GM18861 (cell line): ENCODE results near the gene PDGFRB.

Source experiments
- ATAC-seq: cut with Tn5 transposase; IDR thresholded peaks from one replicate; pipeline ENCODE4 v1.9.1; 2021; ENCODE audit not compliant: unreplicated experiment

PDGFRB gene

DNA sequence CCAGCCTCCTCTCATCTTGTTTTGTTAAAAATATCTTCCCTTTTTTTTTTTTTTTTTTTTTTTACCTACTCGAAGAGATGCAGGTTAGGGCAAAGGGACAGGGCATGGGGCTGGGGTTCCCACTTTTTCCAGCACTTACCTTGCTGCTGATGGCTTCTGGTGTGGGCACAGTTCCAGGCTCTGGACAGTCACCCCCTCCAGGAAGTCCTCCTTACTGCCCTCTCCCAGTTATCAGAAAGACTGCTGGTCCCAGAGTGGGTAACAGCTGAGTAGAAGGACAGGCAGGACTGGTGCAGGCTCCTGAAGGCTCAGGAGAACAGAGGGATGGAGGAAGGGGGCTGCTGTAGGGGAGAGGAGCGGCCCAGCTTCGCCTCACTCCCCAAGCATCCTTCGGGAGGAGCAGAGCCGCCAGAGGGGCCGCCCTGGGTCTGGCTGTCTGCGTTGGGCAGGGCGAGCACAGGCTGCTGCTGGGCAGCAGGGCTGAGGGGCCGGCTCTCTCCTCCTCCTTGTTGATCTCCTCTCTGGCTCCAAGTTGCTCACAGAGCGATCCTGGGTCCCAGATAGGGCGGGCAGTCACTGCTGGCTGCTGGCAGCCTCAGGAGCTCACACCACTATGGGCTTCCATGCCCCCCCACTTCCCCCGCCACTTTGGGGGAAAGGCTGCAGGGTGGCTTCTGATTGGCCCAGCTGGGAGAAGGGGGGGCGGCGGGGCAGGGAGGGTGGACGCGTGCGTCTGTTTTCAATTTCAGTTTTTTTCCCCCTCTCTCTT is at the start of gene PDGFRB:
PDGFRB (minus strand) TSS at position 588 of the 769 bp plus-strand sequence. CDS start 18,798 bp downstream, outside the sequence.
- ATAC-seq: no peak

DNA sequence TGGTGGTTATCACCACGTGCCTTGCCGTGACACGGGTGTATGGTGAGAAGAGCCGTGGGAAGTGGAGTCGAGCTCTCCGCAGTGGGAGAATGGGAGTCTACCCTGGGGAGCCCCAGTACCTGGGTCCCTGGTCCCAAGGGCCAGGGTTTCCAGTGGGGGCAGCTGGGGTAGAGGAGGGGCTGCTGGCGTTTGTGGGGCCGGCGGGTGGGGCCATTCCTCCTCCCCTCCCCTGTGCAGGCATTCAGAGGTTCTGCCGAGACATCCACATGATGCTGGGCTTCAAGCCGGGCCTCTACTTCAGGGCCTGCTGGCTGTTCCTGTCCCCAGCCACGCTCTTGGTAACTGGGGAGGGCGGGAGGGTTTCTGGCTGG is 48.9 kb upstream of the PDGFRB start:
- ATAC-seq: no peak

DNA sequence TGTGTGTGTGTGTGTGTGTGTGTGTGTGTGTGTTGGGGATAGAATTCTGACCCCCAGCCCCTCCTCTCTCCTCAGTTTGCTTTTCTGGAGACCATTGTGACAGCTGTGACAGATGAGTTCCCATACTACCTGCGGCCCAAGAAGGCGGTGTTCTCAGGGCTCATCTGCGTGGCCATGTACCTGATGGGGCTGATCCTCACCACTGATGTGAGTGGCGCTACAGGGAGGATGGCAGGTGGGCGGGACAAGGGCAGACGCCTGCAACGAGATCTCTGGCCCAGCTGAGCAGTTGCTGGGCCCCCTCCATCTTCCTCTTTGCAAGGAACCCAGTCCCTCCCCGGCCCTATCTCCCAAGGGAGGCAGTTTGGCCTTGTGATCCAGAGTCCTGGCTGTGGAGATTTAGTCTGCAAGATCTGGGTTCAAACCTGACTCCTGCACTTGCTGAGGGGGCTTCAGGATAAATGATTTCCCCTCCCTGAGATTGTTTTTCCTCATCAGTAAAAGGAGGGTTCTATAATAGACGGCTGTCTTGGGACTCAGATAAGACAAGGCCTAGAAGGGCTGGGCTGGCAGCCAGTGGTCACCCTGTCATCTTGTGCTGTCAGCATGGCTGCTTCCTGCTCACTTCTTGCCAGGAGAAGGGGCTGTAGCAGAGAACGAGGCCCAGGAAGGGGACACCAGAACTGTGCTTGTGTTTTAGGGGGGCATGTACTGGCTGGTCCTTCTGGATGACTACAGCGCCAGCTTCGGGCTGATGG is 48.4 kb upstream of the PDGFRB start:
- ATAC-seq: no peak

DNA sequence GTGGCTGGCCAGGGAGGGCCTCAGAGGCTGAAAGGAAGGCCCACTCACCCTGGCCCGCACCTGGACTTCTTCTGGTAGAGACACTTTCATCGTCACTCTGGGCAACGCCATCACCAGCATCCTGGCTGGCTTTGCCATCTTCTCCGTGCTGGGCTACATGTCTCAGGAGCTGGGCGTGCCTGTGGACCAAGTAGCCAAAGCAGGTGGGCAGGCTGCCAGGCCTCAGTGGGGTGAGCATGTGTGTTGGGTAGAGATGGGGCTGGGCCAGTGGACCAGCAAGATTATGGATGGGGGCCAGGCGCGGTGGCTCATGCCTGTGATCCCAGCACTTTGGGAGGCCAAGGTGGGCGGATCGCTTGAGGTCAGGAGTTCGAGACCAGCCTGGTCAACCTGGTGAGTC is 46.9 kb upstream of the PDGFRB start:
- ATAC-seq: no peak

DNA sequence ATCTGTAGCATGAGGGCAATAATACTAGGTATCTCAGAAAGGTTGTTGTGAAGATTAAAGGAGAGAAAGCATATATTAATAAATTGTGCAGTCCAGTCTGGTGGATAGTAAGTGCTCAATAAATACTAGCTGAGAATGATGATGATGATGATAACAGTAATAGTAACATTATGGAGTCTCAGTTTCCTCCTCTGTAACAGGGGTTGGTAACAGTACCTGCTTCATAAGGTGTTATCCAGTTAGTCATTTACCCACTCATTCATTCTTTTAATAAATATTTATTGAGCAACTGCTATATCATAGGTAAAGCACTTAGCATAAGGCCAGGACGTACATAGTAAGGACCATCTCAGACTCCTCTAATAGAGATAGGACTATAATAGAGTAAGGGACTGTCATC is 41.8 kb upstream of the PDGFRB start:
- ATAC-seq: no peak

DNA sequence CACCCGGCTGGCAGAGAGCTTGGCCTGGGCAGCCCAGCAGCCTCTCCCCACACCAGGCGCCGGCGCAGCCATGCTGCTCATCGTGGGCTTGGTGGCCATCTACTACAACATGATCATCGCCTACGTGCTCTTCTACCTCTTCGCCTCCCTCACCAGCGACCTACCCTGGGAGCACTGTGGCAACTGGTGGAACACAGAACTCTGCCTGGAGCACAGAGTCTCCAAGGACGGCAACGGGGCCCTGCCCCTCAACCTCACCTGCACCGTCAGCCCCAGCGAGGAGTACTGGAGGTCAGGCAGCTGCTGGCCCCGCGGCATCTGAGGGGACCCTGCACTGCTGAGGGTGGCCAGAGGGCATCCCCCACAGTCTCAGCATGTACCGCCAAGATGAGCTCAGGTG is 41.3 kb upstream of the PDGFRB start:
- no peak for ATAC-seq

DNA sequence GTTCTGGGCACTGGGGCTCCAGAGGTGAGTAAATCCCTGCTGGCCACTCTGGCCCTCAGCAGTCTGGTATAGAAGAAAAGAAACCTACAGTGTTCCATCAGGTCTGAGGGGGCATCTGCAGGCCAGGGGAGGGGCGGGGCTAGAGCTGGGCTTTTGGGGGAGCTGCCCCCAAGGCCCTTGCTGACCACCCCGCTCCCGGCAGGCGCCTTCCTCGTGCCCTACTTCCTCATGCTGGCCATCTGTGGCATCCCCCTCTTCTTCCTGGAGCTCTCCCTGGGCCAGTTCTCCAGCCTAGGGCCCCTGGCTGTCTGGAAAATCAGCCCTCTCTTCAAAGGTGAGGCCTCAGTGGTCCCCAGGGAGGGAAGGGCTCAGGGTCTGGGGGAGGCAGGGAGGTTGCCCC is 40.9 kb upstream of the PDGFRB start:
- ATAC-seq: no peak

DNA sequence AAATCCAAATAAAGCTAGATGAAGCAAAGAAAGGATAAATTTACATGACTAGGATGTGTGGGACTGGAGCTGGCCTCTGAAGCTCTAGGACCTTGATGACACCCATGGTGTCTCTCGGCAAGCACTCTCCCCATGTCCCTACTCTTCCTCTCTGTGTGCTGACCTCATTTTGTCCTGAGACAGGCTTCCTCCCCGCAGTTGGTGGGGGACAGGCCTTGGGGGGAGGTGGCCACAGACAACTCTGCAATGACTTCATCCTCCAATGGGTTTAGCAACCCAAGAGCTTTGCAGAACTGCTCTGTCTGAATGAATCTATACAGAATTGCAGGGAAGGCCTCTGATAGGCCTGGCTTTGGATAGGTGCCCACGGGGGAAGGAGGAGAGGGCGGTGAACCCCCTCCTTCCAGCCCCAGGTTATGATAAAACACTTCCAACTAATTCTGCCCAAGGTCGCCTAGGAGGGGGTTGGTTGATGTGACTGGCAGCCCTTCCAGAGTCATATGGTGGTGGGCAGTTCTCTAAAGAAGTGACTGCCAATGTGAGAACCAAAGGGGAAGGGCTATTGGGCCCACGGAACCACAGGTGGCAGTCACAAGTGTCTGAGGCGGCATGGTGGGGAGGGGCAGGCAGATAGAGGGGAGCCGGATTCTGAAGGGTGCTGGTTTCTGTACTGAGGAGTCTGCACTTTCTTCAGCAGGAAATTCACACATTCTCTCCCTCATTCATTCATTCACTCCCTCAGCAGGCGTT is 40.3 kb upstream of the PDGFRB start:
- ATAC-seq: no peak

DNA sequence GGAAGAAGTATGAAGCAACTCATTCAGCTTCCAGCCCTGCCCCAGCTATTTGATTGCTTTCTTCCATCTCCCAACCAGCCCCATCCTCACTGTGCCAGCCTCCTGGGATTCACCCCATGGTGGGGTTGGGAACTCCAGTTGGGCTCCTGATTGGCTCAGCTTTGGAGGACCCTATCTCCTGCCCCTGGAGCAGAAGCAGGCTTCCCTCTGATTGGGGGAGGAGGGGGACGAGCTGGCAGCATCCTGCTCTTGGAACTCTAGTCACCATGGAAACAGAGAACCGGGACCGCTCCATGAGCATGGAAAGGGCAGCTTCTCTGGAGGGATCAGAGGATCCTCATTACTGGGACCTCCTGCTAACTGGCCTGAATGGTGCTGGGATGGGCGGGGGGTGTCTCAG is 36.8 kb upstream of the PDGFRB start:
- no peak for ATAC-seq

DNA sequence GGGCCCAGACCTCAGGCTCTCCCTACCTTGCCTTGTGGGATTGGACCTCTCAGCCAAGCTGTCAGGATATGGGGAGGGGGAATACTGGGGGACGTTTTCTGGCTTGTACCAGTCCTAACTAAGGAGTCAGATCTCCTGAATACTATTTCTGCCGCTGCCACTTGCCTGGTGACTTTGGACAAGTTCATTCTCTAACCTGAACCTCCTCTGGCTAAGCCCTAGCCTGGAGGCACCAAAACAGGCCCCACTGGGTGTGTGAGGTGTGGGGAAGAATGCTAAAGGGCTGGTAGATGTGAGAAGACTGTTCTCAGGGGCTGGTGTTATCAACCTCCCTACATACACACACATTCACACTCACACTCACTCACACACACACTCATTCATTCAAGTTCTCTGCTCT is 35.3 kb upstream of the PDGFRB start:
- no peak for ATAC-seq

DNA sequence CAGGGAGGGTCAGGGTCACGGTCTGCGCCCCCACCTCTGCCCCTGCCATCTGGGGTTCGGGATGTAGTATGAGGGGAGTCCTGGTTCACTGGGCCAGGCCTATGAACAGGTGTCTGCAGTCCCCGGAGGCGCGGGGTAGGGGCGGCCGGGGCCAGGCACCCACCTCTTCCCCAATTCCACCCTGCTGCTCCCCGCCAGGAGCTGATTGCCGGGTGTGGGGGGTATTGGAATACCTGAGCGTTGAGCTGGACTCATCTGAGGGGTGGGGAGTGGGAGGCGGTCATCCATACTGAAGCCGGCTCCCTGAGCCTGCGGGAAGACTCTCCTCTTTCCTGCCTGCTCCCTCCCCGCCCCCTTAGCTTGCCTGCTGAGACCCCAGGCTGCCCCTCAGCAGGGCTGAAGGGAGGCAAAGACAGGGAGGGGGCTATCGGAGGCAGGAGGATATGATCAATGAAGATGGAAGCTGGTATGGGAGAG is 34.9 kb upstream of the PDGFRB start:
- ATAC-seq: no peak

DNA sequence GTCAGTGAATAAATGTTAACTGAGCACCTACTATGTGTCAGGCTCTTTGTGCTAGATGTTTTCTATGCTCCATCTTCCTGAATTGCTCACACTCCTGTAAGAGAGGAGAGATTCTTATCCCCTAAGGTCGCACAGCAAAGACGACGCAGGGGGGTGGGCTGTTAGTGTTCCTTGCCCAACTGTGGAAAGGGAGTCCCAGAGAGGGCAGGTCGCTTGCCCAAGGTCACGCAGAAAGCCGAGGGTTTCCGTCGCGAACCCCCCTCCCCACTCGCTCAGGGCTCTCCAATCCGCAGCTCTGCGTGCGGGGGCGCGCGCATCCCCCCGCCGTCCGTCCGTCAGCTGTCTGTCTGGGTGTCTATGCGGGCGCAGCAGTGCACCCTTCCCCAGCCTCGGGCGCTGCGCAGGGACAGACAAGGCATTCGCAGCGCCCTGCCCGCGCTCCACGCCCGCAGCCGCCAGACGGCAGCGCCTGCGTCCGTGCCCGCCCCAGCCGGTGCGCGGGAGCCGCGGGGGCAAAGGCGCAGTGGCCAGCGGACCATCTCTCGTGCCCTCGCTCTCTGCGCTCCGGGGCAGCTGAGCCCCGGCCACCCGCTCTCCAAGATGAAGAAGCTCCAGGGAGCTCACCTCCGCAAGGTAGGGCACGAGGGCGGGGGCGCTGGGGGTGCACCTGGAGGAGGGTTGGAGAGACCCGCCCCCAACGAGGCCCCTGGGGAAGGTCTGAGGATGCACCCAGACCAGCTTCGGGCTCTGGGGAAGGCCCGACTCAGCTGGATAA is 34.3 kb upstream of the PDGFRB start, which contains the start of gene SLC6A7:
SLC6A7 (plus strand) TSS at position 335 of the 775 bp plus-strand sequence; CDS start at position 601, 266 bp downstream.
- no peak for ATAC-seq

DNA sequence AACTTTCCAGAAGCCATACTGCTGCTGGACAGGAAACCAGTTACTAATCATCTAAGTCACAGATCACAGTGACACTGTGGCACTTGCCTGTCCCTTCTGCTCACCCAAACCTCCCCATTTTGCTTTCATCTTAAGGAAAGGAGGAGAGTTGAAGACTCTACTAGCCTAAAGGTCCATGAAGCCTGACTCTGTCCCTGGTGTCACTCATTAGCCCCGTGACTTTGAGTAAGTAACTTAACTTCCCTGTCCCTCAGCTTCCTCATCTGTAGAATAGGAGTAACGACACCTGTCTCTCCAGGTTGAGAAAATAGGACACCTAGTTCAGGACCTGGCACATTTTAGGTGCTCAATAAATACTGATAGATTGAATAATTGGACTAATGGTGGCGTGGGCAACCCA is 33.7 kb upstream of the PDGFRB start:
- no peak for ATAC-seq

DNA sequence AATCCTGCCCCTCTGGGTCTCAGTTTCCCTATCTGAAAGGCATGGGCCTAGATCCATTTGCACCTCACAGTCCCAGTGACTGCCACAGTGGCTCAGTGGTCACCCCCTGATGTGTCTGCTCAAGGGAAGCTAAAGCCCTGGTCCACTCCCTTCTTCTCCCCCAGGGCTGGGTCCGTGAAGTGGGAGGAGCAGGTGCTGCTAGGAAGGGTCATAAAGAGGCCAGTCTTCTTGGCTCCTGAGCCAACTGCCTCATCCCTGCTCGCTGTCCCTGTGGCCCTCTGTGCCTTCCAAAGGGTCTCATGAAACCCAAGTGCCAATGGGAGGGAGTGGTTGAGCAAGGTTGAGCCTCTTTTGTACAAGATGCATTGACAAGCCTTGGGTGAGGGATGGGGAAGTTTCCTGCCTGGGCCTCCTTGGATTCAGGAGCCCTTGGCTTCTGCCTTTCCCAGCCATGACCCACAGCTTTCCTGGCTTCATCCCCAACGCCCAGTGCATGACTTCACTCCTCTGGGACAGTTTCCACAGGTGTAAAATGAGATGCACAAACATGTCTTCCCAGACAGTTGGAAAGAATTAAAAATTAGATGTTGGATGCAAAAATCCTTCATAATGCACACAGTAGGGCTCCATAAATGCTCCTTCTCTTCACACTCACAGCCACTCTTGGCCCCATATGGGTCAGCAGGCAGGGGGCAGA is 32.6 kb upstream of the PDGFRB start:
- ATAC-seq: no peak

DNA sequence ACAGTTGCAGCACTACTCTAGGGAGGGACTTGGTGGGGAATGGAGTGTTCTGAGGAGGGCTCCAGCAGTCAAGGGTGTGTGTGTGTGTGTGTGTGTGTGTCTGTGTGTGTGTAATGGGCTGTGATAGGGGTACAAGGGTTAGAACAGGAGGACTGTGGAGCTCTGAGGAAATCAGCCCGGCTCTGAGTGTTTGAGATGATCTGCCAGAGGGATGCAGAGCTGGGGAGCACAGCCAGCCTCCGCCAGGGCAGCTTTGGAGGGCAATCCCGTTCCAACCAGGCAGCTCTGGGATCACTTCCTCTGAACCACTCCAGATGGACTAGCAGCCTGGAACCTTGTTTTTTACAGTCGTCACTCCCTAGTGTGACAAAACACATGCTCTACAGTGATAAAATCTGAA is 31.3 kb upstream of the PDGFRB start:
- ATAC-seq: no peak

DNA sequence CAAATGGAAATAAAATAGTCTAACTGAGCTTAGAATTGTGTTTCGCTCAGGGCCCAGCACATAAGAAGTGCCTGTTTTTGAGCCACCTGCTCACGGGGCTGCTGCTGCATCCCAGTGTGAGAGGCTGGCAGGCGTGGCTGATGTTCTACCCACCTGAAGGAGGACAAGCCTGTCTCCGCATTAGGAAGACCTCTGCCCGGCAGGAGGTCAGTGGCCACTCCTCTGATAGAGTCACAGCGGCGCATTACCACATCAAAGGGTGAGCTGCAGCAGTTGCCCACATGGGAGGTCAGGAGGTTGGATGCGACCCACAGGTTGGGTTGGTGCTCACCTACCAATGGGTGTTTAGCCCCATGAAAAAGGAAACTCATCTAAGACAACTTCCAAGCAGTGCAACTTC is 30.5 kb upstream of the PDGFRB start:
- no peak for ATAC-seq

DNA sequence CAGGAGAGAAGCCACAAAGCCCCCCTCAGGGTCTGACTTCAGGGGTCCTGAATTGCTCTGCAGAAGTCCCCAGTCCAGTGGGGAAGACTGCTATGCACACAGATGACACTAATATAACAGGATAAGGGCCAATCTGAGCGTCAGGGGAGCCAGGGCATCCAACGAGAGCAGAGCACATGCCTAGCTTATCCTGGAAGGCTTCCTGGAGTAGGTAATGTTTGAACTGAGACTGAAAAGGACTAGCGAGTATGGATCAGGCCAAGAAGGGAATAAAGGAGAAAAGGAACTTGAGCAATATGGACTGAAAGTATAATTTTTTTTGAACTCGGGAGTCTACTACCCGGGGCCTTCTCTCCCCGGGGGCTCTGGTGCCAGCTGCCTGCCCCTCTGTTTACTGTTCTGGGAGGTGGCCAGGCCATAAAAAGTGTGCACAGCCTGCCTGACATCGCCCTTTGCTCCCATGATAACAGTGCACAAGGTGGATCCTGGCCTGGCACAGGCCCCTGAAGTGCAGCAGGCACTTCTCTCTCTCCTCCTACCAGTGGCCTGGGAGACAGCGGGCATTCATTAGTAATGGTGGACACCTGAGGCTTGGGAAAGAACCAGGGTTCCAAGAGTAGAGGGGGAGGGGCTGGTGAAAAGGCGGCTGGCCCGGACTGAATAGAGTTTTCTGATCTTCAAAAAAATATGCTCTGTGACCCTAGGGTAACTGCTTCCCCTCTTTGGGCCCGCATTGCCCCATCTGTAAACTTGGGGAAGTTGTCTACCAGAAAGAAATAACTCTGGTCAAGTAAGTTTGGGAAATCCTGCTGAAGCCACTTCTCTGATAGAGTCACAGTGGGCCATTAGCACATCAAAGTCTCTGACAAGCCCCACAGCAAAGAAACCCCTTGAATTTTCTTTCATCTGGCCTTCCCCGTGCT is 29.6 kb upstream of the PDGFRB start:
- no peak for ATAC-seq

DNA sequence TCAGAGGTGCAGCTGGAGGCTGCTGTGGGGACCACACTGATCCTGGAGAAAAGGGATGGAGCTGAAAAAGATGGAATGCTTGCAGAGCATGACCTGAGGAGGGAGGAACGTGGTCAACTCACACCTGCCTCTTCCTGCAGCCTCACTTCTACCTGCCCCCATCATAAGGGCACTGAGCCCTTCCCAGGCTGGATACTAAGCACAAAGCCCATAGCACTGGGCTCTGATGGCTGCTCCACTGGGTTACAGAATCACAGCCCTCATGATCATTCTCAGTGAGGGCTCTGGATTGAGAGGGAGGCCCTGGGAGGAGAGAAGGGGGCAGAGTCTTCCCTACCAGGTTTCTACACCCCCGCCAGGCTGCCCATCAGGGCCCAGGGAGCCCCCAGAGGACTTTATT is 28.4 kb upstream of the PDGFRB start:
- ATAC-seq: no peak

DNA sequence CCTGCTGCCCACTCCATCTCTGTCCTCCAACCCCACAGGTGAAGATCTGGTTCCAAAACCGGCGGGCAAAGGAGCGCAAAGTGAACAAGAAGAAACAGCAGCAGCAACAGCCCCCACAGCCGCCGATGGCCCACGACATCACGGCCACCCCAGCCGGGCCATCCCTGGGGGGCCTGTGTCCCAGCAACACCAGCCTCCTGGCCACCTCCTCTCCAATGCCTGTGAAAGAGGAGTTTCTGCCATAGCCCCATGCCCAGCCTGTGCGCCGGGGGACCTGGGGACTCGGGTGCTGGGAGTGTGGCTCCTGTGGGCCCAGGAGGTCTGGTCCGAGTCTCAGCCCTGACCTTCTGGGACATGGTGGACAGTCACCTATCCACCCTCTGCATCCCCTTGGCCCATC is 27.8 kb upstream of the PDGFRB start:
- ATAC-seq: no peak
